Activated T-cell treated with anti-CD3 and anti-CD28 coated beads, Interleukin-2, amount 50 U/mL, for 4 hours (primary cell): Measurements from ENCODE around the gene CRLF2. TPM values are rescaled to one million over a fixed set of nuclear protein-coding genes. Genes with fewer than 3 reads are reported as not detected.
"Not testable (repeated sequence)": the region's sequence is repeated elsewhere in the genome, so short reads cannot be mapped to it uniquely, and the experiment has no call there.

Source experiments
- ATAC-seq, 2 donors: fragments of 200-7000 bp; cut with Tn5 transposase; one replicate each; pipeline ENCODE4 v1.10.0; 2021
- DNase-seq: peaks from one replicate; pipeline ENCODE4 v3.0.0-alpha.2; 2020
- H3K27me3 Mint-ChIP-seq: one replicate; pipeline ENCODE4 v1.8.0; 2021; ENCODE audit warnings: low read depth, mixed read lengths
- H3K36me3 Mint-ChIP-seq: one replicate; pipeline ENCODE4 v1.8.0; 2022; ENCODE audit warnings: mixed read lengths; ENCODE audit not compliant: insufficient read depth
- H3K4me1 Mint-ChIP-seq: one replicate; pipeline ENCODE4 v1.8.0; 2021; ENCODE audit warnings: low read depth, mixed read lengths
- H3K4me3 Mint-ChIP-seq: one replicate; pipeline ENCODE4 v1.8.0; 2021; ENCODE audit warnings: mild to moderate bottlenecking, moderate library complexity, mixed read lengths
- H3K9me3 Mint-ChIP-seq: one replicate; pipeline ENCODE4 v1.8.0; 2021; ENCODE audit warnings: mixed read lengths
- total RNA-seq, 3 donors: library from RNA; stranded (reverse); gene quantifications; one replicate each; pipeline ENCODE4 v1.2.1, GENCODE V29; 2021

The CRLF2 gene
- total RNA-seq, 3 donors from 2014 or later, result 0.30 to 0.38 TPM; not detected in 1

DNA sequence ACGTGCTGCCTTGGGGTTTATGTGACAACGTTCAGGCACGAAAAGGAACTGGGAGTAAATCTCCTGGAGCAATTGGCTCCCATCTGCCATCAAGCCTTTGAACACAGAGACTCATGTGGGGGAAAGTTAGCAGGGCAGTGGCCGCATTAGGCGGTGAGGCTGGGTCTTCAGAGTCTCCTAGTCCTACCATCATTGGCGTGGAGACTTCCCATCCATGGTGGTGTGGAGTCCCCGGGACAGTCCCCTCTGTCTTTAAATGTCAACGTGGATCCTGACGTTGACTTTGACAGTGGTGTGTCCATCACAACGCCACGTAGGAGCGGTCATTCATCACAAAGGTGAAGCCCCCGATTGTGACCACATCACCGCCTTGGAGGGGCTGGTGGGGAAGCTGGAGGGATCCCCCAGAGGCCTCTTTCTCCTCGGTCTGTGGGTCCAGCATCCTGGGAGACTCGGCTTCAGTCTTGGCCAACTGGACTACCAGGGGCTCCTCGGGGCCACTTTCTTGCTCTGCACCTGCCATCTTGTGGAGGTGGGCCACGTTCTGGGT, 21.8 kb downstream of the CRLF2 start:
- H3K4me1 Mint-ChIP-seq, result no peaks in the 10 kb centered on the region
- no peaks in the 10 kb centered on the region for H3K9me3 Mint-ChIP-seq
- H3K4me3 Mint-ChIP-seq, result no peak overlapping the region
- no peaks in the 10 kb centered on the region for H3K36me3 Mint-ChIP-seq
- DNase-seq, result no peak
- ATAC-seq, result no peak
- no peaks in the 10 kb centered on the region for H3K27me3 Mint-ChIP-seq

DNA sequence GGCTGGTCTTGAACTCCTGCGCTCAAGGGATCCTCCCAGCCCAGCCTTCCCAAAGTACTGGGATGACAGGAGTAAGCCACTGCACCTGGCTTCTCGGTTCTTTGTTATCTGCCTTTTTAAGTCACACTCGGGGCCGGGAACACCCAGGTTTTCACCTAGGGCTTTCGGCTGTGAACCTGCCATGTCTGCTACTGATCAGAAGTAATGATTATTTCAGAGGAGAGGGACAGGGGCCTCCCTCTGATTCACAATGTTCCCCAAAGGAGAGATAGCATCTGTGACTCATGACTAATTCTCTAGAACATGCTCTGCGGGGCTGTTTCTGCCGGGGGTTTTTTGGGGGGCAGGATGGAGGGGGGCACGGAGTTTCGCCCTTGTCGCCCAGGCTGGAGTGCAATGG, 26.9 kb downstream of the CRLF2 start:
- H3K4me1 Mint-ChIP-seq, result peaks cover 3% of the 10 kb centered on the region
- H3K4me3 Mint-ChIP-seq, result no peak overlapping the region
- peak in 1 of 2 donors; percentile 66 for ATAC-seq
- no peak for DNase-seq
- H3K36me3 Mint-ChIP-seq, result no peaks in the 10 kb centered on the region
- H3K9me3 Mint-ChIP-seq, result no peaks in the 10 kb centered on the region
- no peaks in the 10 kb centered on the region for H3K27me3 Mint-ChIP-seq

DNA sequence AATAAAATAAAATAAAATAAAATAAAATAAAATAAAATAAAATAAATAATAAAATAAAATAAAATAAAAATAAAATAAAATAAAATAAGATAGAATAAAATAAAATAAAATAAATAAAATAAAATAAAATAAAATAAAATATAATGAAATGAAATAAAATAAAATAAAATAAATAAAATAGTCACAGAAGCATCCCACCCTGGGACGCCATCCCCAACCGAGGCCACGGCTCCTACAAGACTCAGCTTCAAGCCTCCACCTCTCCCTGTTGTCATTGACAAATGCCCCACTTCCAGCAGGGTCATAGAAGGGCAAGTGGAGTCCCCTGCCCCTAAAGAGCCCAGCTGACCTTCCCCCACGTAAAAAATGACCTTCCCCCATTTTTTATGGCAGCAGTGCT, 30.2 kb downstream of the CRLF2 start:
- no peak overlapping the region for H3K4me3 Mint-ChIP-seq
- DNase-seq, result no peak
- ATAC-seq, result no peak

DNA sequence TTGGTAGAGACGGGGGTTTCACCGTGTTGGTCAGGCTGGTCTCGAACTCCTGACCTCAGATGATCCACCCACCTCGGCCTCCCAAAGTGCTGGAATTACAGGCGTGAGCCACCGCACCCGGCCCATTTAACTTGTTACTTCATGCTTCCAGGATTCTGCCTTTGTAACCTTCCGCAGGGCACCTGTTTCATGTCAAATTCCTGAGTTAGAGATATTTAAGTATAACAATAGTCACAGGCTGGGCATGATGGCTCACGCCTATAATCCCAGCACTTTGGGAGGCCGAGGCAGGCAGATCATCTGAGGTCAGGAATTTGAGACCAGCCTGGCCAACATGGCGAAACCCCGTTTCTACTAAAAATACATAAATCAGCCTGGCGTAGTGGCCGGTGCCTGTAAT, 30.8 kb downstream of the CRLF2 start:
- not testable (repeated sequence) for H3K9me3 Mint-ChIP-seq, H3K4me1 Mint-ChIP-seq, H3K27me3 Mint-ChIP-seq, ATAC-seq, DNase-seq, H3K36me3 Mint-ChIP-seq, H3K4me3 Mint-ChIP-seq

More for the DNA sequence above, 30.2 kb downstream of the CRLF2 start:
- Mint-ChIP-seq H3K27me3 (no peaks in the 10 kb centered on the region), H3K36me3 (no peaks in the 10 kb centered on the region), H3K9me3 (no peaks in the 10 kb centered on the region), H3K4me1 (peaks cover 3% of the 10 kb centered on the region)

DNA sequence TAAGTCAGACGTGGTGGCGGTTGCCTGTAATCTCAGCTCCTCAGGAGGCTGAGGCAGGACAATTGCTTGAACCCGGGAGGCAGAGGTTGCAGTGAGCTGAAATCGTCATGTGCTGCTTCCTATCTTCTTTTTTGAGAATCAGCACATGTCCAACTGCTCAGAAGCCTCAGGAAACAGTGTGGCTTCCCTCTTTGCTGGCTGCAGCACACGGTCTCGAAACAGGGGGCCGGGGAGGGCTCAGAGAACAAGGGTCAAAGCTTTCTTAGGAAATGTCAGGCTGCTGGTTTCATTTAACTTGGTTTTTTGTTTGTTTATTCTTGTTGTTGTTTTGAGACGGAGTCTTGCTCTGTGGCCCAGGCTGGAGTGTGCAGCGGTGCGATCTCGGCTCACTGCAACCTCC, 31.3 kb downstream of the CRLF2 start:
- no peaks in the 10 kb centered on the region for H3K36me3 Mint-ChIP-seq
- H3K4me3 Mint-ChIP-seq, result no peak overlapping the region
- DNase-seq (no peak), ATAC-seq (no peak)
- H3K27me3 Mint-ChIP-seq, result no peaks in the 10 kb centered on the region
- H3K4me1 Mint-ChIP-seq, result peaks cover 3% of the 10 kb centered on the region
- H3K9me3 Mint-ChIP-seq, result no peaks in the 10 kb centered on the region

DNA sequence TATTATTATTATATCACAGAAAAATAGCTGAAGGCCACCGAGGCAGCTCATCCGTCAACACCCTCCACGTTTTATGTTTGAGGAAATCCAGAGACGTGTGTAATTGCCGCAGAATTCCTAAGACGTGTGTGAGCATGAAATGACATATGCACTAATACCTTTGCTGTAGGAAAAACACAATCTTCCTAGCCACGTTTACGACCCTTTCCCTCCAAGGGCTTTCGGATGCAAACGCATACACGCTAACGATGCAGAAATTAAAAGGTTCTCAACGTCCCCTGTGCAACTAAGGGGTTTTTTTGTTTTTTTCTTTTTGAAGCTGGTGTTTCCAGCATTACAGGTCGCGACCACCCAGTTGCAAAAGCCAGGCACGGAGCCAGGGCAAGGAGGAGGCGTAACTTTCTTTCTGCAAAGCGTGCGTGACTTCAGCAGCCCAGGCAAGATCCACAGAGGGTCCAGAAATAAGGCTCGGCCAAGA, 33.8 kb downstream of the CRLF2 start:
- no peak overlapping the region for H3K4me3 Mint-ChIP-seq
- no peak for ATAC-seq
- no peaks in the 10 kb centered on the region for H3K4me1 Mint-ChIP-seq
- H3K9me3 Mint-ChIP-seq, result no peaks in the 10 kb centered on the region
- no peaks in the 10 kb centered on the region for H3K27me3 Mint-ChIP-seq
- no peaks in the 10 kb centered on the region for H3K36me3 Mint-ChIP-seq
- DNase-seq, result no peak

DNA sequence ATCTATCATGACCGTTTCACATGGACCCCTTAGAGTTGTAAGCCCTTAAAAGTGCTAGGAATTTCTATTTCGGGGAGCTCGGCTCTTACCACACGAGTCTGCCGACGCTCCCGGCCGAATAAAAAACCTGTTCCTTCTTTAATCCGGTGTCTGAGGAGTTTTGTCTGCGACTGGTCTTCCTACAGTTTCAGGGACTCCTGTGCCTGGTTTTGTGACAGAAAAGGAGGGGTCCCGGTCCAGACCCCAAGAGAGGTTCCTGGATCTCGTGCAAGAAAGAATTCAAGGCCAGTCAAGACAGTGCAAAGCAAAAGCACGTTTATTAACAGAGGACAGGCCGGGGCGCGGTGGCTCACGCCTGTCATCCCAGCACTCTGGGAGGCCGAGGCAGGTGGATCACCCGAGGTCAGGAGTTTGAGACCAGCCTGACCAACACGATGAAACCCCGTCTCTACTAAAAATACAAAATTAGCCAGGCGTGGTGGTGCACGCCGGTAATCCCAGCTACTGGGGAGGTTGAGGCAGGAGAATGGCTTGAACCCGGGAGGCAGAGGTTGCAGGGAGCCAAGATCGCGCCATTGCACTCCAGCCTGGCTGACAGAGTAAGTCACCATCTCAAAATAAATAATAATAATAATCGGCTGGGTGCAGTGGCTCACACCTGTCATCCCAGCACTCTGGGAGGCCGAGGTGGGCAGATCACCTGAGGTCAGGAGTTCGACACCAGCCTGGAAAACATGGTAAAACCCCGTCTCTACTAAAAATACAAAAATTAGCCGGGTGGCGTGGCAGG, 35.7 kb downstream of the CRLF2 start:
- H3K27me3 Mint-ChIP-seq, H3K4me3 Mint-ChIP-seq, DNase-seq, H3K9me3 Mint-ChIP-seq, H3K4me1 Mint-ChIP-seq, H3K36me3 Mint-ChIP-seq, ATAC-seq: not testable (repeated sequence)

DNA sequence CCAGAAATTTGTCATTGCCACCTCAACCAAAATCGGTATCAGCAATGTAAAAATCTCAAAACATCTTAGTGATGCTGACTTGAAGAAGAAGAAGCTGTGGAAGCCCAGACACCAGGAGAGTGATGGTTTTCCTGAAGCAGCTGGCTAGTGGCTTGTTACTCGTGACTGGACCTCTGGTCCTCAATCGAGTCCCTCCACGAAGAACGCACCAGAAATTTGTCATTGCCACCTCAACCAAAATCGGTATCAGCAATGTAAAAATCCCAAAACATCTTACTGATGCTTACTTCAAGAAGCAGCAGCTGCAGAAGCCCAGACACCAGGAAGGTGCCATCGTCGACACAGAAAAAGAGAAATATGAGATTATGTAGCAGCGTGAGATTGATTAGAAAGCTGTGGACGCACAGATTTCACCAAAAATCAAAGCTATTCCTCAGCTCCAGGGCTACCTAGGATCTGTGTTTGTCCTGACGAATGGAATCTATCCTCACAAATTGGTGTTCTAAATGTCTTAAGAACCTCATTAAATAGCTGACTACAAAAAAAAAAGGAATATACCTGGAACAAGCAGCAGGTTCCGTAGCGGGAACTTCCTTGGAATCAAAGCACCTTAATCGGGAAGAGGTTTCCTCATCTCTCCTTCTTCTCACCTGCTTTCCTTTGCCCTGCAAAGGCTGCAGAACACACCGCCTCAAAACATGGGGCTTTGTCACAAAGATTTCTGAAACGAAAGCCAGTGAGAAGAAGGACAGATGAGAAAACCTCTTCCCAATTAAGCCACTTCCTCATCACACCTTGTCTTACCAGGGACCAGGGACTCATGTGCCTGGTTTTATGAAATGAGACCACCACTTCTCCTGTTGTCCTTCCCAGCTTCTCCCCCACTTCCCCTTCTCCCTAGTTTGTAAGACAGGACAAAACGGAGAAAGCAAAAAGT, 37.6 kb downstream of the CRLF2 start:
- H3K27me3 Mint-ChIP-seq, DNase-seq: not testable (repeated sequence)

DNA sequence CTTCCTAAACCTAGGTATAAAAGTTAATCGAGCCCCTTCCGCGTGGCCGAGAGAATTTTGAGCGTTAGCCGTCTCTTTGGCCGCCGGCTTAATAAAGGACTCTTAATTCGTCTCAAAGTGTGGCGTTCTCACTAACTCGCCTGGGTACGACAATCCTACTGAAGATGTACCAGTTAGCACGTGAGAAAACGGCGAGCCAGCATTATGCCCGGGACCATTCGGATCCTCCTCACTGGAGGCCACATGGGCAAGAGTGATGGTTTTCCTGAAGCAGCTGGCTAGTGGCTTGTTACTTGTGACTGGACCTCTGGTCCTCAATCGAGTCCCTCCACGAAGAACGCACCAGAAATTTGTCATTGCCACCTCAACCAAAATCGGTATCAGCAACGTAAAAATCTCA, 39.0 kb downstream of the CRLF2 start:
- H3K4me3 Mint-ChIP-seq, ATAC-seq, DNase-seq, H3K36me3 Mint-ChIP-seq, H3K4me1 Mint-ChIP-seq, H3K9me3 Mint-ChIP-seq, H3K27me3 Mint-ChIP-seq: not testable (repeated sequence)

More for the DNA sequence above, 37.6 kb downstream of the CRLF2 start:
- H3K9me3 Mint-ChIP-seq, H3K4me3 Mint-ChIP-seq, H3K36me3 Mint-ChIP-seq, ATAC-seq, H3K4me1 Mint-ChIP-seq: not testable (repeated sequence)

DNA sequence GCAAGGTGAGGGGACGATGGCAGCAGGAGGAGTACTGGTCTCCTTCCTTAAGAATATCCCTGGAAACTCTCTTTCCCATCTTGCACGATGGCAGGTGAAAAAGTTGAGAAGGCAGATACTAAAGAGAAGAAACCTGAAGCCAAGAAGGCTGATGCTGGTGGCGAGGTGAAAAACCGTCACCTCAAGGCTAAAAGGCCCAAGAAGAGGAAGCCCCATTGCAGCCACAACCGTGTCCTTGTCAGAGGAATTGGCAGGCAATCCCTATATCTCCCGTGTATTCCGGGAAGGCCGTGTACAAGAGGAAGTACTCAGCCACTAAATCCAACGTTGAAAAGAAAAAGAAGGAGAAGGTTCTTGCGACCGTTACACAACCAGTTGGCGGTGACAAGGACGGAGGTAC, 40.0 kb downstream of the CRLF2 start:
- ATAC-seq (no peak), DNase-seq (no peak)
- Mint-ChIP-seq H3K36me3 (no peaks in the 10 kb centered on the region), H3K27me3 (no peaks in the 10 kb centered on the region), H3K4me1 (peaks cover 1% of the 10 kb centered on the region), H3K4me3 (no peak overlapping the region), H3K9me3 (no peaks in the 10 kb centered on the region)

DNA sequence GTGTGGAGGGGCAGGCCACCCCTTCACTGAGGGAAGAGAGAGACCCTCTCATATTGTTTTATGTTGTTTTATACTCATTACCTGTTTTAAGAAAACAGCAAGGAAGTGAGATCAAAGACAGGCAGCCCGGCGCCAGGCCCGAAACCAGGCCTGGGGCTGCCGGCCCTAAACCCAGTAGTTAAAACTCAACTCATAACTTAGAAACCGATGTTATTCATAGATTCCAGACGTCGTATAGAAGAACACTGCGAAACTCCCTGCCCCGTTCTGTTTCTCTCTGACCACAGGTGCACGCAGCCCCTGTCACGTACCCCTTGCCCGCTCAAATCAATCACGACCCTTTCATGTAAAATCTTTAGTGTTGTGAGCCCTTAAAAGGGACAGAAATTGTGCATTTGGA, 40.5 kb downstream of the CRLF2 start:
- not testable (repeated sequence) for H3K36me3 Mint-ChIP-seq, H3K9me3 Mint-ChIP-seq, ATAC-seq, H3K4me3 Mint-ChIP-seq, H3K4me1 Mint-ChIP-seq, DNase-seq, H3K27me3 Mint-ChIP-seq

DNA sequence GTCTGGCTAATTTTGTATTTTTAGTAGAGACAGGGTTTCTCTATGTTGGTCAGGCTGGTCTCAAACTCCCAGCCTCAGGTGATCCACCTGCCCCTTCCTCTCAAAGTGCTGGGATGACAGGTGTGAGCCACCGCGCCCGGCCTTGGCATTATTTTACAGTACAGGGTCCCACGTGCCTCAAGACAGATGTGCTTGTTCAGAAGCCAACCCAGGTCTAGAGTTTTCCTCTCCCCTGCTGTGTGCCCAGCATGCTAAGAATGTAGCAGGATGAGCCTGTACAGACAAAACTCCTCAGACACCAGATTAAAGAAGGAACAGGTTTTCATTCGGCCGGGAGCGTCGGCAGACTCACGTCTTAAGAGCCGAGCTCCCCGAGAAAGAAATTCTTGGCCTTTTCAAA, 42.2 kb downstream of the CRLF2 start:
- no peak overlapping the region for H3K4me3 Mint-ChIP-seq
- peaks cover 8% of the 10 kb centered on the region for H3K4me1 Mint-ChIP-seq
- ATAC-seq (no peak), DNase-seq (no peak)
- H3K9me3 Mint-ChIP-seq, result no peaks in the 10 kb centered on the region
- H3K36me3 Mint-ChIP-seq, result no peaks in the 10 kb centered on the region
- H3K27me3 Mint-ChIP-seq, result peaks cover 3% of the 10 kb centered on the region

DNA sequence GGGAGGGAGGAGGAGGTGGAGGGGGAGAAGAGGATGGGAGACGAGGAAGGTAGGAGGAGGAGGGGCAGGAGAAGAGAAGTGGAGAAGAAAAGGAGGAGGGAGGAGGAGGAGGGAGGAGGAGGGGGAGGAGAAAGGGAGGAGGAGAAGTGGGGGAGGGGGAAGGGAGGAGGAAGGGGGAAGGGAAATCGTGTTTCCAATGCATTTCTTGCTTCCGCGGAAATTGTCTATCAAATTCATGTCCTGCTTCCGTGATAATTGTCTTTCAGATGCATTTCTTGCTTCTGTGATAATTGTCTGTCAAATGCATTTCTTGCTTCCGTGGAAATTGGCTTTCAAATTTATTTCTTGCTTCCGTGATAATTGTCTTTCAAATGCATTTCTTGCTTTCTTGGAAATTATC, 43.3 kb downstream of the CRLF2 start:
- H3K4me1 Mint-ChIP-seq, result peaks cover 12% of the 10 kb centered on the region
- H3K27me3 Mint-ChIP-seq, result peaks cover 3% of the 10 kb centered on the region
- DNase-seq (no peak), ATAC-seq (no peak)
- no peaks in the 10 kb centered on the region for H3K36me3 Mint-ChIP-seq
- no peaks in the 10 kb centered on the region for H3K9me3 Mint-ChIP-seq
- H3K4me3 Mint-ChIP-seq, result no peak overlapping the region

DNA sequence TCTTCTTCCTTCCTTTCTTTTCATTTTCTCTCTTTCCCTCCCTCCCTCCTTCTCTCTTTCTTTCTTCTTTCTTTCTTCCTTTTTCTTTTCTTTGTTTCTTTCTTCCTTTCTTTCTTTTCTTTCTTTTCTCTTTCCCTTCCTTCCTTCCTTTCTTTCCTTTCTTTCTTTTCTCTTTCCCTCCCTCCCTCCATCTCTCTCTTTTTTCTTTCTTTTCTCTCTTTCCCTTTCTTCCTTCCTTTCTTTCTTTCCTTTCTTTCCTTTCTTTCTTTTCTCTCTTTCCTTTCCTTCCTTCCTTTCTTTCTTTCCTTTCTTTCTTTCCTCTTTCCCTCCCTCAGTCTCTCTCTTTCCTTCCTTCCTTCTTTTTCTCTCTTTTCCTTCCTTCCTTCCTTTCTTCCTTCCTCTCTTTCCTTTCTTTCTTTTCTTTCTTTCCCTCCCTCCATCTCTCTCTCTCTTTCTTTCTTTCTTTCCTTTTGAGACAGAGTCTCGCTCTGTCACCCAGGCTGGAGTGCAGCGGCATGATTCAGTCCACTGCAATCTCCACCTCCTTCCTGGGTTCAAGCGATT, 44.4 kb downstream of the CRLF2 start:
- Mint-ChIP-seq H3K9me3 (no peaks in the 10 kb centered on the region), H3K4me3 (no peak overlapping the region), H3K4me1 (peaks cover 12% of the 10 kb centered on the region), H3K36me3 (no peaks in the 10 kb centered on the region), H3K27me3 (peaks cover 7% of the 10 kb centered on the region)
- ATAC-seq, result no peak
- DNase-seq, result no peak
